HUDEP-2 (cell line): Measurements from ENCODE around the gene KHDRBS2.

Source experiments
- DNase-seq, 76 experiments: peaks; one replicate each; lab custom pipeline; 2025; ENCODE audit not compliant: unreplicated experiment in 76 of 76; lab: John Stamatoyannopoulos, UW

KHDRBS2 gene

DNA sequence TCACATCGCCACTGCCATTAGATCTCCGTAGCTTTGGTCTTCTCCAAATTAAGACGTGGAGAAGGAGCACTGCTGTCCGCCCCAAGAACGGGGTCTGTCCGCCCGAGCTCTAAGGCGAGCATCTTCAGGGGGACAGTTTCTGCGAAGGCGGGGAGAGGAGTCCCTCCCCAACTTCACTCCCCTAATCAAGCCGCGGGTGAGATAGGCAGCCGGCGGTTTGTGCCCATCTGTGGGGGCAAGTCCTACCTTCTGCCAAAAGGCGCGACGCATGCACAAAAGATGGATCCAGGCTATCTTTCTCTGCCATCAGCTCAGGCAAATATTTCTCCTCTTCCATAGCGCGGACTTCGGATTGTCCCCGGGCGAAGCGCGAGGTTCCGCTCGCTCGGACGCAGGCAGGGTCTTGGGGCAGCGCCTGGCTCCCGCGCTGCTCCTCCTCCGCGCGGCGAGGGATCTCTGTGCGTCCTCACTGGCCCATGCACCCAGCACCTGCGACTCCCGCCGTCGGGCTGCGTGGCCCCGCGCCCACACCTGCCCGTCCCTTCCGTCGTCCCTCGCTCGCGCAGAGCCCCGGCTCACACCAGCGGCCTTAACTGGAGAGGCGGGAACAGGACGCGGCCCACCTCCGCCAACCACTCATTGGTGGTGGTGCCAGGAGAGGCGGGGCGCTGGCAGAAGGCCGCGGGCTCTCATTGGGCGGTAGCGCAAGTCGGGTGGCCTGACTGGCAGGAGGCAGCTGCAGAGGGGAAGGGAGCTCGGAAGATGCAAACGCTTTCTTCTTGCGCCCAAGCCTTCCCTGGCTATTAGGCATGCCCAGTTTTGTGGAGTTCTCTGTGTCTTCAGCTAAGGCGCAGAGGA is at the start of gene KHDRBS2:
Gene KHDRBS2 (minus strand): TSS at position 614 of the 858 bp plus-strand sequence.
- peak in 19 of 76 experiments; percentile 2 to 40 (median 13) for DNase-seq

DNA sequence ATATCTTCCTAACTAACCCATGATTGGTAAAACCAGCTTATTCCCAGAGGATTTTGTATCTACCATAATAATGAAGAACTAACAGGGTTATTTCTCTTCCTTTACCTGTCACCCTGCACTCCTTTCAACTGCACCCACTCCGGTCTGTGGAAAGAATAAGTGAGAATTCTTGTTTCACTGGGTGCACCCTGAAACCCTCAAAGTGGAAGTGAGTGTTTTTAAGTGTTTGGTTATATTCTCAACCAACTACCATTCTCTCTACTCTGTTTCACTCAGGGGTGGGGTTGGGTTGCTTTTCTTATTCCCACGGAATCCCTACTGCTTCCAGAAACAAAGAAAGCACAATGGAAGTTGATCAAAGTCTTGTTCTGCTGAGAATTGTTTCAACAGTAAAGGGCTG is 42.6 kb upstream of the KHDRBS2 start:
- DNase-seq, result no peak

DNA sequence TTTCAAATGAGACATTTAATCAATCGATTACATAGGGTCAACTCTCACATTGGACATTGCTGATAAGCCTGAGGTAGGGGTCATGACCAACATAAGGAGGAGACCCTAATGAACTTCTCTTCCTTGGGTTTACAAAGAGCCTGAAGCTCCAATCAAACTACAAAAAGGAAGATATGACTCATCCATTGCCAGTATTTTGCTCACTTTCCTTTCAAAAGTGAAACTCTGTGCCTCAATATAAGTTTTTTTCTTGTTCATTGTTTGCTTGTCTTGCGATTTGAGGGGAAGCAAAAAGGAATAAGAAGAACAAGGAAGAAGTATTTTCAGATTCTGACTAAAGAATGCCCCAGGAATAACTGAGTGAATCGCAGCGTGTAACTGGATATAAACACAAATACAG is 38.8 kb upstream of the KHDRBS2 start:
- DNase-seq, result no peak

DNA sequence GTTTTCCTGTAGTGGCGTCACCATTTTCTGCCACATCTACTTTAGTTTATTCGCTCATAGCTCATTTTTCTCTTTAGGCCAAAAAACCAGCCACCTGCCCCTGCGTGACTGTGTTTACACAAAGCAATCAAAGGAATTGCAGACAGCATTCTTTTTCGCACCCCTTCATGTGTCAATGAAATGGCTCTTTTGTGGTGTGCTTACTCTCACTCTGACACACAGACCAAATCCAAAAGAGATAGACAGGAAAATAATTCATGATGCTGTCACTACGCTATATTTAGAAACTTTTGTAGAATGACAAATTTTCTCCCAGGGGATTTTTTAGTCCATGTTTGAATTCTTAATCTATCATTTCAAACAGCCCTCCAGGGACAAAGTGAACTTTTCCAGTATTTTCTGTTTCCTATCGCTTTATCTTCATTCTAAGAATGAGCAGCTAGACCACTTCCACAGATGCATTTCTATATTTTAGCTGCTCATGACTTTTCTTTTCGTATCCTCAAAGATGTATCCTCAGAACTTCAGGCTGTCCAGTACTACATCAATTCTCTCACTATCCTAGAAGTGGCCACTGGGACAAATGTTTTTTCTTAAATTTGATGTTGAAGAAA is 37.9 kb upstream of the KHDRBS2 start:
- no peak for DNase-seq

DNA sequence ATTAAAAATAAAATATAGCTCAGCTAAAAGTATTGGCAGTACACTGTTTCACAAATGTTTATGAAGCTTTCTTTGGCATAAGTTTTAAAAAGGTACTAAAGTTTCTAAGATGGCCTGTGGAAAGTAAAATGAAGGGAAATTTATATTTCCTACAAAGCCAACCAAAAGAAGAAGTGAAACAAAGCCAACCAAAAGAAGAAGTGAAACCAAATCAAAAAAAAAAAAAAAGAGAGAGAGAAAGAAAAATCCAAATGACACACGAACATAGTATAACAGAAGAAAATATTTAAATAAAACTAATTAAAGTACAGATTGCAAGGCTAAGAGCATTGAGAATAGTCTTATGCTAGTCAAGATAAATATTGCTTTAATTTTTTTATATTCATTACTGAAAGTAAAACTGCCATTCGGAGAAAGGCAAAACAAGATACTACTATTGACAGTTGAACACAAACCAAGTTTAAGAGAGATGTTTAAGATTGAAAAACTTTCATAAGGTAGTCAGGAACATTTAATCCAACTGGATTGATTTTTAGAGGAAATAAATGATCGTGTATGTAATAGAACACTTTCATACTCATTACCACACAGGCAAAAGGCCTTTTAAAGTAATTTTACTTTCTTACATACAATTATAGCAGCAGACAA is 12.8 kb upstream of the KHDRBS2 start:
- DNase-seq, result no peak

DNA sequence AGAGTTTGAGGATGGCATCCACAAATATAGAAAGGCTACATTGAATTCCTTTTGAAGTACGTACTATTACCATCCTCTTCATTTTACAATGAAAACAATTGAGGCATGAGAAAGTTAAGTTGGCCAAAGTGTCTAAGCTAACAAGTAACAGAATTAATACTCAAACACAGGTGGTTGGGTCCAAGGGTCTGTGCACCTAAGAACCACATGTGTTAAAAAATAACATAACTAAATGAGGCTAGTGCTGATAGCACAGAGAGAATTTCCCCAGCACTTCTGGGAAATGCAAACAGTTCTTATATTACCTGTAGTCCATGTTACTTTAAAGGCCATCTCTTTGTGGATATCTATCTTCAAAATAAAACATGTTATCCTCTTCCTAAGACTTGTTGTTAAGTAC is 10.5 kb upstream of the KHDRBS2 start:
- no peak for DNase-seq

DNA sequence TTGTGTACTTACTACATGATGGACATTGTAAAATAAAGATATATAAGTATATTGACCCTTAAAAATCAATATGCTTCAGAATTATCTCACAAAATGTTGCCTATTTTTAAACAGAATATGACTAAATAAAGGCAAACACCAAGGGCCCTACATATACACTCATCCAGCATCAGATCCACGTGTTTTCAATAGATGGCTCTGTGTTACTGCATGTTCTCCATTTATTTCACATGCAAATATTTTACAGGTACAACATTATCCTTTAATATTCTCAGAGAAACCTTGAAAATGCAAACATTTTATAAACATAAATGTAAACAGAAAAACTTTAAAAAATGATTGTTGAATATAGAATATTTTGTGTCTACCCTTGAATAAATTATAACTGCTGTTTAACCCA is 2.9 kb upstream of the KHDRBS2 start:
- DNase-seq, result no peak

DNA sequence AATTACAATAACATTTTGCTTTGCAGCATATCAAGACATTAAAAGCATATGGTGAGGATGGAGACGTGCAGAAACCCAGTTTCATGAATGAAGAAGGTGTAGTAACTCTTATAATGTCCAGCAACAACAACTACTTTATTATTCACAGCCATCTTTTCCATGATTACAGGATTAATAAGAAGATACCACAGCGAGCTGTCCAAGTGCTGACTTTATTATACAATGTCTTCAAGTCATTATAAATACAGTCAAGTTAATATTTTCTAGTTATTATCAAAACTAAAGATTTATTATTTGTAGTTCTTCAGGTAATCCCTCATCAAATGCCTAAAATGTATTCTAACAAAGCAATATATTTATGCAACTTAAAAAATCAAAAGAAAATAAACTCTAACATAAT is 2.5 kb upstream of the KHDRBS2 start:
- no peak for DNase-seq

DNA sequence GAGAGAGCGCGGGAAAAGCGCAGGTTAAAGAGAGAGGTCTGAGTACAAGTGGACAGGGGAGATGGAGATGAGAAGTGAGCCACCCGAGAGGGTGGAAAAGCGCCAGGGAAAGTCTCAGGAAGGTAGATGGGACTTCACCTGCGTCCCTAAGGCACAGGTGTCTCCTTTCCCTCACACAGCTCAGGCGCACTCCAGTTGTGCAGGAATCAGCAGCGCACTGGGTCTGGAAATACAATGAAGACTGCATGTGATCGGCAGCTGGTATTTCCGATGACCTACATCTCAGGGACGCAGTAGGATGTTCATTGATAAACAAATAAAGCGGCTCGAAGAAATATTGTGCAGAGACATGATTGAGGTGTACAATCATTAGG is 432 bp upstream of the KHDRBS2 start:
- DNase-seq, result no peak

DNA sequence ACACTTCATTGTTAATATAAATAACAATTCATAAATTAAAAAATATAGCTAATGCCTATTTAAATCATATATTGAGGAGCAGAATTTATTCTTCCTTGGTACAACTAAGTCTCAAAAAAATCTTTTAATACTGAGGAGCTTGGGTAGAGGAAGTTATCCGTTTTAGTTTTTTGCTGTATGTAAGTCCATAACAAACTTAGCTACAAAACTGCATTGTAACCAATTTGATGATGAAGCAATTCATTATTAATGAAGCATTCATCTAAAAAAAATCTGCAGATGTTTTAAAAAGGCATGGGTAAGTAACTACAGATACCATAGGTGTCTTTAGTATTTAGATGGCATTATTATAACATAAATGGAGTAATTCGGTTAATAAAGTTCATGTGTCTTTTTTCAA is 1.3 kb downstream of the KHDRBS2 start:
- no peak for DNase-seq

DNA sequence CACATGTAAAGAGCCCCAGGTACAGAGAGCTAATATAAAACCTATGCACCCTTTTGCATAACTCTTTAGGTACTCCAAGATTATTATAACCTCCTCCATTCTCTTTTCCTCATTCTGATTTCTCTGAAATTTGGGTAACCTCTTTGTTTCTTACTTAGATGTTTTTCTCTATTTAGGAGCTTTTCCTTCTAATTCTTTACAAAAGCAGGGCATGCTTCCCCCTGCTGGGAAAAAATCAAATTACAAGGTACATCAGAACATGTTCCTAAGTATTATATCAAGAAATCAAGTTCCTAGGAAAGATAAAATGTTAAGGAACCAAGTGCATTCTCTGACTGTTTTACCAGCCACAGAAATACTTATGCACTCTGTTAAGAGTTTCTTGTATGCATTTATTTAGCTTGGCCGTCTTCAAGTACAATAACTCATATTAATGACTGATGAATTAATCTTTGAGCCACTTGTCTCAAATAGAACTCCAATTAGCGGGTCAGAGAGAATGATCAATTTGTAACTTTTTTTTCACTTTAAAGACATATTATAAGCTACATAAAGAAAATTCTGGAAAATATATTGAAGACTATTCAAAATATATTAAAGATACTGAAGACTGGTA is 2.1 kb downstream of the KHDRBS2 start:
- peak in 8 of 76 experiments; percentile 7 to 18 (median 10) for DNase-seq

DNA sequence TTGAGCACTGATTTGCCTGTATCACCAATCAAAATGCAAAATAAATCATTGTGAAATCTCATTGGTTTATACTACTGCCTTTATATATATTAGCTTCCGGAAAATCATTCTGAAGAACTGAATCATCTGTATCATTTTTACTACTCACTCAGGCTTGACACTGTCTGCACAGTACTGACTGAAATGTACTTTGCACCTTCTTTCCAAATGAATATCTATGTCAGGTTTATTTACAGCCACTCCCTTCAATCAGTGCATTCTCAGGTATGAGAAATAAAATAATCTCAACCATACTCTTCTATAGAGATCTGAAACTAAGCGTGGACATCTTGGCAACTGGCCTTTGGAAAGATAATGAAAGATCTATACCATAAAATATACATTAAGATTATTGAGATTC is 2.7 kb downstream of the KHDRBS2 start:
- no peak for DNase-seq

DNA sequence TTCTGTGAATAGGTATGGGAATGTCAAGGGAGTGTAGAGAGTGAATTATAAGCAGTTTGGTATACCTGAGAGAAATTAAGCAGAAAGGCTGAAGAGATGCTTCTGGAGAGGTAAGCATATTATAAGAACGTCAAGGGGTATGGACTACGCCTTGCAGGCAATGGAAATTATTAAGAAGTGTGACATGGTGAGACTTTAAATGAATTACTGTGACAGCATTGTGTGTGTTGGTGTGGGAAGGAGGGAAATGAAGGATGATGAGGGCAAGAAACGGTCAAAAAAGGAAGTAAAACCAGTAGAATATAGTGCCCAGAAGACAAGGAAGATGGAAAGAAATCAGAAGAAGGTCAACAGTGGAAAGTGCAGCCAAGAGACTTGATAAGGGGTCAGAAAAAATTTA is 5.9 kb downstream of the KHDRBS2 start:
- DNase-seq, result no peak

DNA sequence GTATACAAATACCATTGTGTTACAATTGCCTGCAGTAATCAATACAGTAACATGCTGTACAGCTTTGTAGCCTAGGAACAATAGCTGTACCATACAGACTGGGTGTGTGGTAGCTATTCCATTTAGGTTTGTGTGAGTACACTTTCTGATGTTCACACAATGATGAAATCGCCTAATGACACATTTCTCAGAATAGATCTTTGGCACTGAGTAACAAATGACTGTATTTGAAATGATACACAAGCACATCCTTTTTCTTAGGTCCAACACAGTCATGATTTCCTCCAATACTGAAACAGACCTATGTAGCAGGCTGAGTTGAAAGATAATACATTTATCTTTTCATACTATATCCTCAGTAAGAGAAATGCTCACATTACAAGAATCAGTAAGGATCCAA is 13.9 kb downstream of the KHDRBS2 start:
- no peak for DNase-seq

DNA sequence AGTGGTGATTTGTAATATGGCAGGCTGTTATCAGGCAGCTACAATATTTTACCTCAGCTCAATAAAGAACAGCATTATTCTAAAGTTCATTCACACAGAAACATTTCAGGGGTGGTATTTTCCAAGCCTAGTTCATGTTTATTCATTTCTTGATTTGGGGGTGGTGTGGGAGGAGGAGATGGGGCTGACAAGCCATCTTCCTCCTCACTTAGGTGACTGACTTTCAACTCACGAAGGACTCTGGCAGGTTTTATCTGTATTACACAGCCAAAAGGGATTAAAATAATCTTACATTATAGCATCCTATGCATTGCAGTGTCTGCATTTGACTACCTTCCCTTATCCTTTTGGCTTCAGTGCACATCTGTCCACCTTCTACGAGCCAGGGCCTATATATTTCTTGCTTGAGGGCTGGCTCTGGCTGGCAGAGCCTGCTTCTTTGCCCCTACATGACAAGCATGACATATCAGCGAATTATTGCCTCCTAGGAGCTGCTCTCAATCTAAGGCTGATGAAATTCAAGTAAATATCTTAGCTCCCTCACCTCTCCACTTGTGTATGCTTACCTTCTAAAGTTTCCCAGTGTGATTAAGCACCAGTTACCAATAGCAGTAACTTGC is 20.0 kb downstream of the KHDRBS2 start:
- no peak for DNase-seq

DNA sequence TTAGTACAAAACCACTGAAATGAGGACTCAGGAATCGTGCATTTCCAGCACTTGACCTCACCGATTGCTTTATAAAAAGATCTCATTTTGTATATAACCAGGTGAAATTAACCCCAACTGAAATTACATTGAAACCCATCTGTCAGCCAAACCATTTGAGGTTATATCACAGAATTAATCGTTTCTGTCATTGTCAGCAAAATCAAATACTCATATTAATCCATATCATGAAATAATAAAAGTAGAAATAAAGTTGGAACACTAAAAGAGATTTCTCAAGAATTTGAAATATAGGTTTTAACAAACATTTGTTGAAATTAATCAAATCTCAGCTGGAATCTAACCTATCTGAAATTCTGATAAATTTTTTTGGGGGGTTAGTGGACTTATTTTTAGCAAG is 23.7 kb downstream of the KHDRBS2 start:
- DNase-seq, result no peak

DNA sequence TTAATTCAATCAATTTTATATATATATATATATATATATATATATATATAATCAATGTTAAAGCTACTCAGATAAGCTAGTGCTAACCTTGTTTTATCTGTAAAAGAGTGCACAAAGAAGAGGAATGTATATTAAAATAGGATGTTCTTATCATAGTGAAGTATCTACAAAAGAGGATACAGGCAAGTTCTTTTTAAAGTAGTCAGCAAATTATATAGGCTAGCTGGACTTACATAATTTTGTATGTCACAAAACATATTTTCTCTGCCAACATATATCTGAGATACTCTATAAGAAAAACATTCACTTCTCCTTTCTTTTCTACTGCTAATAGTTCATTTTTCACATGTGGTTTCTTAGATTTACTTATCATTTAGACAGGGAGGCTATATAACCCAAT is 39.9 kb downstream of the KHDRBS2 start:
- DNase-seq, result no peak

DNA sequence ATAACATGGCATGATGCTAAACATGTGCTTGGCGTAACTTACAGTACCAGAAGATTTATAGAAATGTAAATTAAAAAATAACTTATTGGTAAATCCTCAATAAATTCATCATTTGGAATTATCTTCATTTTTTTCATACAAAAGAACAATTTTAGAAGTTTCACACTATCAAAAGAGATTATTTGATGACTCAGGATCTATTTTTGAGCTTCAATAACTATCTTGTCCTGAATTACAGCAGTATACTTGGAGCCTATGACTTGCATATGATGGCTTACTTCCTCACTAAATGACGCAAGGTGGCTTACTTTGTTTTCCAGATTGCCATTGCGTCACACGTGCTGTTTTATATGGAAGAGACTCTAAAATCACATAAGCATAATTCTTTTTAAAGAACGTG is 49.2 kb downstream of the KHDRBS2 start:
- DNase-seq, result no peak

DNA sequence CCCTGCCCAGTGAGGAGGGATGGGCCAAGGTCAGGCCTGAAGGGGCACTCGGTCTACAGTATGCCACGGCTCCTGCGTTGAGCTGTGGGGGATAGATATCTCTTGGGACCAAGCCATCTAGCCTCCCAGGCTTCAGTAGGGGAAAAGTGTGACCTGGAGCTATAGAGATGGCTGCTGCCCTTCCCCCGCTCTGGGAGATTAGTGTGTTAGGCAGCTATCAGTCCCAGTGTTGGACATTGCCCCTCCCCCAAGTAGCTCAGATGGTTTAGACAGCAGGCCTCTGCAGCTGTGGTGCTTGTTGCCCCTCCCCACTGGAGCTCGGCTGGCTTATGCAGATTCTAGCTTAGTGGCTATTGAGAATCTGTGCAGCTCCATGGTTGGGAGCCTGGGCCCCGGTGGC is 56.8 kb downstream of the KHDRBS2 start:
- DNase-seq, result no peak

DNA sequence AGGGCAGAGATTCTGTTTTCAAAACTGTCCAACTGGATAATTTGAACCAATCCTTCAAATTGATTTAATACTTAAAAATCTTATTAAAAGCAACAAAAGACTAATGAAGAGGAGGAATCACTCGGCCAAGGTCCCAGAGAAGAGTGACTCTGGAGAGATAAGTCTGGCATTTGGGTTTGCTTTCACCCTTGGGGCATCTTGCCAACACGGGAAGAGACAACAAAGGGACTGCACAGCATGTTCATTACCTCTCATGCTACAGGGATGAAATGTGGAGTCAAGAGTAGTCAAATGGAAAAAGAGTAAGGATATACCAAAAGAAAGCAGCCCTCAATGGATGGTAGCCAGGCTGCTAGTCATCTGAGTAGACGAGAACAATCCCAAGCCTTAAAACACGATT is 68.2 kb downstream of the KHDRBS2 start:
- DNase-seq, result no peak

DNA sequence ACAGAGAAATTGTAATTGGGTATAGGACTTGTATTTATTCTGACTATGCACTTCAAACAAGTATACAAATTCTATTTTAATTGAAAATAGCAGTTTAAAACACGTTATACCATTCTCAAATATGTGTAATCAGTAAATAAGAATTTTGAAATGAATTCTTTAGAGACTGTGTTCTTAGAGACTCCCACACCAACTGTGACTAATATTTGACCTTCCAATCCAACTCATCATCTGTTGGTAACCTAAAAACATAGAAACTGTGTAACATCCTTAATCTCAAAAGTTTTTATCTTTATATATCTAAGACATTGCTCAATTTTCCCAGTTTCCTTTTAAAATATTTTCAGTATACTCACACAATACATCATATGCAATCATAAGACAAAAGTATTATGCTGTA is 83.9 kb downstream of the KHDRBS2 start:
- DNase-seq, result no peak
